ENCODE data around the gene POLK.
A peak's percentile ranks its signal among the peaks of the same experiment; 100 is the strongest.
"Not testable (repeated sequence)": the region's sequence is repeated elsewhere in the genome, so short reads cannot be mapped to it uniquely, and the experiment has no call there.

POLK gene

GRCh38 chr5:75511435-75512382 lies at the start of gene POLK, which contains the start of gene CERT1:
TSS of gene POLK (plus strand) at chr5:75511891.
TSS of gene CERT1 (minus strand) at chr5:75511629. CDS start at chr5:75511207, 422 bp downstream.
- FAIRE-seq, result peak; percentile 97

GRCh38 chr5:75463726-75464125 lies 48.0 kb upstream of the POLK start:
- FAIRE-seq, result no peak

DNA sequence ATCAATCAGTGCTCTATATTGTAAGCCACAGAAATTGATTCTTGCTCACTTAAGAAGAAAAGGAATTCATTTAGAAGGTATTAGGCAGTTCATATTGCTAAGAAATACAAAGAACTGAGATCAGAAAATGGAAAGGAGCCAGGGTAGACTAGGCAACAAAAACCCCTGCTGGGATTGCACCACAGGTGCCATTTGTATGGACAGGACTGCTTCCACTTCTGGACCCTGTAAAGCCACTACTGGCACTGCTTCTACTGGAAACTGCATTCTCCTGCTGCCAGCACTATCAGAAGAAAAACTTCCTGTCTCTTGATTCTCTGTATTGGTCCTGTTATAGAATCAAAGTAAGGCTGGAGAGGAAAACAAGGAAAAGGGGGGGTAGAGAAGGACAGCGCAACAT lies 46.2 kb upstream of the POLK start:
- FAIRE-seq, result no peak

DNA sequence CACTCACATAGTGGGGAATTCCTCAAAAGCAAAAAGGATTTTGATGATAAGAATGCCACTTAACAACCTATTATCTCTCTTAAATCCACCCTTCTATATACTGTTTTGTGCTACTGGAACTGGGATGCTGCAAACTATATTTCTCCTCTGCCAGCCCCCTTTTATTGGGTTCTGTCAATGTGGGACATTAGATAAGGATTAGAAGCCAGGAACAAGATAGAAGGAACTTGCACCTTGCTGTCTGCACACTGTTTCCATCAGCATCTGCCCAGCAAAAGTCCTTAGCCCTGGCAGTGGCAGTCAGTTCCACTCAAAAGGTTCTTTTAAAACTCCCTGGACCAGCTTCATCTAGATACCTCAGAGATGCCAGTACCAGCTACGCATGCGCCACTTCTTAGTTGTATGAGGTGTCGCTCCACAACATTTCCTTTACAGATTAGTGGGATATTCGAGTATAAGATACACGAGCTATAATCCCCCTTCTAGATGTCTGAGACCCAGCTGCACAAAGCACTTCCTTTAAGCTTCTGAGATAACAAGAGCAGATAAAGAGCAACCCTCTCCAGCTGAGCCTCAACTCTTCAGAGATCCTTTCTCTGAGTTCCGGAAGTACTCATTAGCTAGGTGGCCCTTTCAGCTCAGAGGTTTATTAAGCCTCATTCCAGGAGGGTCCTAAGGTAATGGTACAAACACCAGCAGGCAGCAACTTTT lies 45.5 kb upstream of the POLK start:
- FAIRE-seq, result no peak

GRCh38 chr5:75468593-75468992 lies 43.1 kb upstream of the POLK start:
- no peak for FAIRE-seq

- FAIRE-seq, result peak; percentile 52
Observed at GRCh38 chr5:75469017-75469416, 42.7 kb upstream of the POLK start.

- FAIRE-seq, result no peak
Observed at GRCh38 chr5:75471193-75471592, 40.5 kb upstream of the POLK start.

GRCh38 chr5:75472973-75473372 lies 38.7 kb upstream of the POLK start:
- no peak for FAIRE-seq

GRCh38 chr5:75473463-75473862 lies 38.2 kb upstream of the POLK start:
- no peak for FAIRE-seq

DNA sequence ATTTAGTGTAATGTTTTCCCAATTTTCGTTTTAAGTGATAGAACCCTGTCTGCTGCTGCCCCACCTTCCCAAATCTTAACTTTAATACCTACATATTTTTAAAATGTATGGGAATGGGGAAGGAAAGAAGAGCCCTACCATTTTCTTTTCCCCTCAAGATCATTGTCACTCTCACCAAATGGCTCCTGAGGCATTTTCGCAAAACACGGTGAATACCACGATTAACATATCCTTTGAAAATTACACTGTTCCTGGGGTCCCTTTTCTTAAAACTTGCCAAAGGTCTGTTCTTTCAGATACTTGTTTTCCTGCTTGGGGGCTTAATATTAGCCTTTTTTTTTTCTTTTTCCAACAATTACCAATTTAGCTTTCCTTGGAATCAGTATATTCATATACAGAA lies 36.3 kb upstream of the POLK start:
- no peak for FAIRE-seq

GRCh38 chr5:75481024-75481423 lies 30.7 kb upstream of the POLK start:
- FAIRE-seq, result no peak

DNA sequence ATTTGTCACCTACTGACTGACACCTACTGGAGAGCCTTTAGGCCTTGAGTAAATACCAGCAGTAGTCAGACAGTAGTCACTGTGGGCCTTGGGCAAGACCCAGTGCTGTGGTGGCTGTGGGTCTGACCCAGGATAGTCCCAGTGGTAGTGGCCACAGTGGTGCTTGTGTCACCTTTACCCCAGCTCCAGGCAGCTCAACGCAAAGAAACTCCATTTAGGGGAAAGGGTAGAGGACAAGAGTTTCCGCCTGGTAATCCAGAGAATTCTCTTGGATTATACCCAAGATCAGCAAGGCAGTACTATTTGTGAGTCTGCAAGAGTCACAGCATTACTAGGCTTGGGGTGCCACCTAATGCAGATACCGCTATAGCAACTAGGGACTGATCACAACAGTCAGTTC lies 29.2 kb upstream of the POLK start:
- no peak for FAIRE-seq

GRCh38 chr5:75484605-75485004 lies 27.1 kb upstream of the POLK start:
- no peak for FAIRE-seq

- not testable (repeated sequence) for FAIRE-seq
Observed at GRCh38 chr5:75489847-75490246, 21.8 kb upstream of the POLK start.

GRCh38 chr5:75491621-75492020 lies 20.1 kb upstream of the POLK start:
- FAIRE-seq, result no peak

GRCh38 chr5:75496026-75496425 lies 15.7 kb upstream of the POLK start:
- FAIRE-seq, result no peak

- FAIRE-seq, result no peak
Observed at GRCh38 chr5:75498208-75498777, 13.4 kb upstream of the POLK start.

- FAIRE-seq, result not testable (repeated sequence)
Observed at GRCh38 chr5:75498875-75499274, 12.8 kb upstream of the POLK start.

- FAIRE-seq, result not testable (repeated sequence)
Observed at GRCh38 chr5:75505112-75505511, 6.6 kb upstream of the POLK start.

DNA sequence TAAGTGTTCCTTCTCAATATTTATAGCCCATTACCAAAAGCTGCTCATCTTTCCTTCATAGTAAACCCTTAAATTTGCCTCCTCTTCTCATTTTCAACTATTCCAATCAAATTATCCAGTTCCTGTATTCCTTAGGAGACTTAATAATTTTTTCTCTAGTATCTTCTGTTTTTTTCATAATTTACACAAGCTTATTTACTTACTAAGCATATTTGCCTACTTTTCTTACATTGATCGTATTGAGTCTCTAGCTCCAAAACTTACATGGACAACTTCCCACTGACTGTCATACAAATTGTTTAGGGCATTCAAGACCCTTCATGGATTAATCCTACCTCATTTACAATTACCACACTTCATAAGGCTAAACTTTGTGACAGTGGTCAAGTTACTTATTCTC lies 3.9 kb upstream of the POLK start:
- no peak for FAIRE-seq

- FAIRE-seq, result no peak
Observed at GRCh38 chr5:75509546-75509945, 2.1 kb upstream of the POLK start.

GRCh38 chr5:75509956-75510355 lies 1.7 kb upstream of the POLK start:
- no peak for FAIRE-seq

DNA sequence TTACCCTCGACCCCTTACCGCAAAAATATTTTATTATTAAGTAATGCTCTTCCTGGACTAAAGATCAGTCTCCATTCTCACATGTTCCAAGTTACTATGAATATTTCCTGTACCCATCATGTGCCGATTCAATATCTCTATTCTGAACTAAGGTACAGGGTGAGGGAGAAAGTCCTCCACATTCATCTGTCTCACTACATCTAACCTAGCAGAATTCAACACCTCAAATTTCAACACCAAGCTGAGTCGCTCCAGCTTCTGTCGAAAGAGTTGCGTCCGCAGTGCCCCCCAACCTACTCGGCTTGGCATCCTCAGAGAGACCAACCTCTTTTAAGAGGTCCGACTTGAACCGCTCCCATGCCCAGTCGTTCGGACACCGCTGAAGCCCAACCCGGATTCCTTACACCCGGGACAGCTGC lies 1.3 kb upstream of the POLK start:
- FAIRE-seq, result no peak

All from G401.6 (cell line).